ENCODE results near the gene CASQ1. TPM values are rescaled to one million over a fixed set of nuclear protein-coding genes. Genes with fewer than 3 reads are reported as not detected.

CASQ1 gene
- total RNA-seq, 1 donor from 2014 or later: 39.2 TPM

DNA sequence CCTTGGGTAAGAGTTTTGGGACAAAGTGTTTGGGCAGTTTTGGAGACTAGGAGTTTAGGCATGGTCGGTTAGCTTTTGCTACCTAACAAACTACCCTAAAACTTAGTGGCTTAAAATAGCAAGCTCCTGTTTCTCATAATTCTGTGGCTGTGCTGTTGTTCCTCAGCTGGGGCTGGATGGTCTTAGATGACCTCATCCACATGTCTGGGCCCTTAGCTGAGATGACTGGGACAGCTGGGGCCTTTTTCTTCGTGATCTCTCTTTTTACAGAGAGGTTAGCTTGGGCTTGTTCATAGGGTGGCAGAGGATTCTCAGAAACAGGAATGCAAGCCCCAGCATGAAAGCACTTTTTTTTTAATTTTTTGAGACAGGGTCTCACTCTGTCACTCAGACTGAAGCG, 32.3 kb upstream of the CASQ1 start:
- Histone ChIP-seq H3K4me3 (no peak overlapping the region), H3K27ac (replicated peaks) (no peak overlapping the region), H3K36me3 (no peaks in the 10 kb centered on the region), H3K4me1 (peaks cover 12% of the 10 kb centered on the region), H3K27me3 (ENCODE audit: low read depth) (no peaks in the 10 kb centered on the region), H3K9me3 (replicated peaks) (no peaks in the 10 kb centered on the region)
- DNase-seq: no peak
- TF ChIP-seq, protein P1, sequence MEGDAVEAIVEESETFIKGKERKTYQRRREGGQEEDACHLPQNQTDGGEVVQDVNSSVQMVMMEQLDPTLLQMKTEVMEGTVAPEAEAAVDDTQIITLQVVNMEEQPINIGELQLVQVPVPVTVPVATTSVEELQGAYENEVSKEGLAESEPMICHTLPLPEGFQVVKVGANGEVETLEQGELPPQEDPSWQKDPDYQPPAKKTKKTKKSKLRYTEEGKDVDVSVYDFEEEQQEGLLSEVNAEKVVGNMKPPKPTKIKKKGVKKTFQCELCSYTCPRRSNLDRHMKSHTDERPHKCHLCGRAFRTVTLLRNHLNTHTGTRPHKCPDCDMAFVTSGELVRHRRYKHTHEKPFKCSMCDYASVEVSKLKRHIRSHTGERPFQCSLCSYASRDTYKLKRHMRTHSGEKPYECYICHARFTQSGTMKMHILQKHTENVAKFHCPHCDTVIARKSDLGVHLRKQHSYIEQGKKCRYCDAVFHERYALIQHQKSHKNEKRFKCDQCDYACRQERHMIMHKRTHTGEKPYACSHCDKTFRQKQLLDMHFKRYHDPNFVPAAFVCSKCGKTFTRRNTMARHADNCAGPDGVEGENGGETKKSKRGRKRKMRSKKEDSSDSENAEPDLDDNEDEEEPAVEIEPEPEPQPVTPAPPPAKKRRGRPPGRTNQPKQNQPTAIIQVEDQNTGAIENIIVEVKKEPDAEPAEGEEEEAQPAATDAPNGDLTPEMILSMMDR (IDR thresholded peaks at IDR 0.05; ENCODE audit: borderline replicate concordance): no peak
- intact Hi-C loops (cut with micrococcal nuclease): no loop called here

DNA sequence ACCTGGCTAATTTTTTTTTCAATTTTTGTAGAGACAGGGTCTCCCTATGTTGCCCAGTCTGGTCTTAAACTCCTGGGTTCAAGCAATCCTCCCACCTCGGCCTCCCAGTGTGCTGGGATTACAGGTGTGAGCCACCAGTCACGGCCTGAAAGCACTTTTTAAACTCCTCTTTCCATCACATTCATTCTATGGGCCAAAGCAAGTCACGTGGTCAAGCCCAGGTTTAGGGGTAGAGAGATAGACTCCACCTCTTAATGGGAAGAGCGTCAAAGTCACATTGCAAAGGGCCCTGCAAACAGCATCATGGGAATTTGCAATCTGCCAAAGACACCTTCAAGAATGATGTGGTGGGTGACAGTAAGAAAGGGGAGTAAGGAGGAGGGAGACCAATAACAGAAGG, 31.8 kb upstream of the CASQ1 start:
- Histone ChIP-seq H3K4me1 (peaks cover 12% of the 10 kb centered on the region), H3K36me3 (no peaks in the 10 kb centered on the region), H3K4me3 (no peak overlapping the region), H3K9me3 (replicated peaks) (no peaks in the 10 kb centered on the region), H3K27ac (replicated peaks) (no peak overlapping the region), H3K27me3 (ENCODE audit: low read depth) (no peaks in the 10 kb centered on the region)
- intact Hi-C loops (cut with micrococcal nuclease): no loop called here
- DNase-seq: no peak
- TF ChIP-seq, protein P1 (IDR thresholded peaks at IDR 0.05; ENCODE audit: borderline replicate concordance): no peak

DNA sequence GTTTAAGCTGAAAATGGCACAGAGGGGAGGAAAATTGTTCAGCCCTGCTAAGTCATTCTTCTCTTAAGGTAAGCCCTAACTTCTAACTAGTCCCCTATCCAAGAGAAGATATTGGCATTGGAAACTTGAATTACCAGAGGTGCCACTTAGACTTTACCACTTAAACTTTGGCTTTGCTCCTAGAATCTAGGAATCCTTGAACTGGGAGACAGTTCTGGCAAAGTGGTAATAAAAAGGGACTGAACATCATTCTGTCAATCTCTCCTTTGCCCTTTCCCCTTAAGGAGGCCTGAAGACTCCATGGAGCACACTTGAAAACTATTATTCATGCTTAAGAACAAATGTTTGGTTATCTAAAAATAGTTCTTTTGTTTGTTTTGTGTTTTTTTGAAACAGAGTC, 30.5 kb upstream of the CASQ1 start:
- Histone ChIP-seq H3K9me3 (replicated peaks) (no peaks in the 10 kb centered on the region), H3K4me3 (no peak overlapping the region), H3K36me3 (no peaks in the 10 kb centered on the region), H3K27ac (replicated peaks) (peak overlapping the region; percentile 14), H3K4me1 (peaks cover 12% of the 10 kb centered on the region), H3K27me3 (ENCODE audit: low read depth) (no peaks in the 10 kb centered on the region)
- intact Hi-C loops (cut with micrococcal nuclease): no loop called here
- no peak for DNase-seq
- TF ChIP-seq, protein P1 (IDR thresholded peaks at IDR 0.05; ENCODE audit: borderline replicate concordance): no peak

DNA sequence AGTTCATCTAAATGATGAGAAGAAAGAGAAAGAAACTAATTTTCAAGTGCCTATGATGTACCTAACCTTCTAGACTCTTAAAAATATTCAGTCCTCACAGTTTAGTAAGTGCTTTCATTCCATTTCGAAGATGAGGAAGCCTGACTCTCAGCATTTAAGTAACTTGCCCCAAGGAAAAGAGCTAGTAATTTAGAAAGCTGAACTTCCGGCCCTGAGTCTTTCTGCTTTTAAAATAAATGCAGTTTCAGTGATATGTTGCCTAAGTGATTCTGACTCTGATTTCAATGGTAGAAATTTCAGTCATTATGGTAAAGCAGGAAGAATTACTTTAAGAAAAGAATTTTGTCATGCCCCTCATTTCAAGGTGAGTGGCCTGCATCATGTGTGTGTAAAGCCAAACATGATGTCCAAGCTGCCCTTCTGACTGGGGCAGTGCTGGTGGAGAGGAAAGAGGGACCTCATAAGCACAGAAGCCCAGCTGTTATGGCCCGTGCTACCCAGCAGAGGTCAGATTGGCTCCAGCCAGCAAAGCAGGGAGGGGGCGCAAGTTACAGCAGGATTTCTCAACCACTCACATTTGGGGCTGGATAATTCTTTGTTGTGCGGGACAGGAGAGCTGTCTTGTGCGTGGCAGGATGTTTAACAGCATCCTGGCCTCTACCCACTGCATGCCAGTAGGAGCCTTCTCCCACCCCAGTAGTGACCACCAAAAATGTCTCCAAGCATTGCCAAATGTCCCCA, 28.2 kb upstream of the CASQ1 start:
- H3K4me3 ChIP-seq: no peak overlapping the region
- TF ChIP-seq, protein P1 (IDR thresholded peaks at IDR 0.05; ENCODE audit: borderline replicate concordance): peak; percentile 59
- no peaks in the 10 kb centered on the region for H3K27me3 ChIP-seq (ENCODE audit: low read depth)
- intact Hi-C loops (cut with micrococcal nuclease): no loop called here
- no peaks in the 10 kb centered on the region for H3K36me3 ChIP-seq
- H3K27ac ChIP-seq (replicated peaks): no peak overlapping the region
- no peak for DNase-seq
- H3K9me3 ChIP-seq (replicated peaks): no peaks in the 10 kb centered on the region
- peaks cover 12% of the 10 kb centered on the region for H3K4me1 ChIP-seq

DNA sequence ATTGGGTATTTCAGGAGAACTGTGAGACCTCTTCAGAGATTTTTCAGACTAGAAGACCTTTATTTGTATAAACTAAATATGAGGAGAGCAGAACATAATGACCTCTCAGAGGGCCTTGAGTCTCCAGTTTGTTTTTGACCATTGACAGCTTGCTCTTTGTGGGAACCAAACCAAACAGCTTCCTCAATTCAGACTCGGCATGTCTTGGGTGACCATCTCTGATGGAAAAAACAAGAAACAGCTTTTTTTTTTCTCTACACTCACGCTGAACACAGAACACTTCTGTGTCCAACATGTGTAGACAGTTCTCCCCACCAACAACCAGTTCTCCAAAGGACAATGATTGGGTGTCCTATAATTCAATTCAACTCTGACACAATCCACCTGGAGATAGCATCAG, 27.4 kb upstream of the CASQ1 start:
- Histone ChIP-seq H3K27ac (replicated peaks) (no peak overlapping the region), H3K36me3 (no peaks in the 10 kb centered on the region), H3K4me3 (no peak overlapping the region), H3K4me1 (peaks cover 14% of the 10 kb centered on the region), H3K9me3 (replicated peaks) (no peaks in the 10 kb centered on the region), H3K27me3 (ENCODE audit: low read depth) (no peaks in the 10 kb centered on the region)
- TF ChIP-seq, protein P1 (IDR thresholded peaks at IDR 0.05; ENCODE audit: borderline replicate concordance): no peak
- DNase-seq: no peak
- intact Hi-C loops (cut with micrococcal nuclease): no loop called here
